MCF 10A (cell line): ENCODE results near the gene PARP12. TPM values are rescaled to one million over a fixed set of nuclear protein-coding genes. Genes with fewer than 3 reads are reported as not detected.

ENCODE experiments used
- BruUV-seq: library from RNA; stranded (reverse); fragments of 400-500 nt; replicated peaks from 2 replicates; lab custom pipeline; 2021; lab: Mats Ljungman, UMichigan
- CTCF ChIA-PET: fragments of 300-600 bp; sonication (Branson Sonifier 250); formaldehyde crosslinking; extraction: SDS; loops from one replicate; lab custom pipeline; 2021; ENCODE audit warnings: antibody characterized with exemption, inconsistent platforms; lab: Yijun Ruan, JAX
- POLR2A ChIA-PET: fragments of 300-600, 350-650 bp; sonication (Branson Sonifier 250); formaldehyde crosslinking; extraction: SDS; loops from one replicate; lab custom pipeline; 2020; ENCODE audit warnings: antibody characterized with exemption, inconsistent platforms; lab: Yijun Ruan, JAX
- DNase-seq: peaks from one replicate; pipeline ENCODE4 v3.0.0-alpha.2; 2018; ENCODE audit not compliant: unreplicated experiment
- H3K27ac Mint-ChIP-seq: one replicate; pipeline ENCODE4 v1.8.0; 2022; ENCODE audit warnings: mild to moderate bottlenecking, low read depth, mixed read lengths; ENCODE audit not compliant: unreplicated experiment
- H3K27me3 Mint-ChIP-seq: one replicate; pipeline ENCODE4 v1.8.0; 2022; ENCODE audit warnings: mixed read lengths; ENCODE audit not compliant: insufficient read depth, unreplicated experiment
- H3K36me3 Mint-ChIP-seq: one replicate; pipeline ENCODE4 v1.8.0; 2022; ENCODE audit warnings: mild to moderate bottlenecking, moderate library complexity, mixed read lengths; ENCODE audit not compliant: insufficient read depth, unreplicated experiment
- H3K4me1 Mint-ChIP-seq: one replicate; pipeline ENCODE4 v1.8.0; 2022; ENCODE audit warnings: mixed read lengths; ENCODE audit not compliant: insufficient read depth, unreplicated experiment
- H3K4me3 Mint-ChIP-seq: one replicate; pipeline ENCODE4 v1.8.0; 2022; ENCODE audit warnings: mild to moderate bottlenecking, moderate library complexity, mixed read lengths; ENCODE audit not compliant: unreplicated experiment
- H3K9me3 Mint-ChIP-seq: one replicate; pipeline ENCODE4 v1.8.0; 2022; ENCODE audit warnings: mixed read lengths; ENCODE audit not compliant: unreplicated experiment
- CTCF ChIP-seq: fragments of 200-600 bp; IDR thresholded peaks from one replicate; pipeline ENCODE4 v1.8.0; 2022; ENCODE audit warnings: antibody characterized with exemption, mild to moderate bottlenecking; ENCODE audit not compliant: unreplicated experiment
- intact Hi-C: fragments of 100-400 bp; cut with micrococcal nuclease; formaldehyde crosslinking; loops from 2 replicates; pipeline ENCODE4 v1.14.1; 2022
- total RNA-seq: library from RNA; stranded (reverse); gene quantifications from 2 replicates; pipeline ENCODE4 v1.2.3, GENCODE V29; 2022

The PARP12 gene
- total RNA-seq, 1 experiment from 2014 or later, result 35.0 TPM

GRCh38 chr7:139987691-139988516, 74.8 kb downstream of the PARP12 start:
- Mint-ChIP-seq H3K27me3 (peaks cover 24% of the 10 kb centered on the region), H3K36me3 (no peaks in the 10 kb centered on the region), H3K4me3 (no peak overlapping the region), H3K27ac (no peak overlapping the region), H3K9me3 (no peaks in the 10 kb centered on the region), H3K4me1 (peaks cover 6% of the 10 kb centered on the region)
- intact Hi-C loops, result no loop called here
- POLR2A ChIA-PET, result interaction anchor here (0.6 to 0.8 kb wide), 2 partner anchors 282 to 480 kb away, joined by 3 to 4 read pairs; no protein-coding TSS in a partner anchor
- no peak for TF ChIP-seq CTCF
- CTCF ChIA-PET, result interaction anchor here (0.7 to 3.6 kb wide), 8 partner anchors 13 to 369 kb away, joined by 3 to 26 read pairs (median 4); no protein-coding TSS in a partner anchor
- no peak for DNase-seq
- no TSS peak for BruUV-seq

GRCh38 chr7:139985811-139986210, 76.9 kb downstream of the PARP12 start:
- no TSS peak for BruUV-seq
- H3K4me3 Mint-ChIP-seq, result no peak overlapping the region
- no peak for TF ChIP-seq CTCF
- no peak for DNase-seq
- no peaks in the 10 kb centered on the region for H3K9me3 Mint-ChIP-seq
- H3K27me3 Mint-ChIP-seq, result peaks cover 28% of the 10 kb centered on the region
- no peaks in the 10 kb centered on the region for H3K4me1 Mint-ChIP-seq
- H3K27ac Mint-ChIP-seq, result no peak overlapping the region
- H3K36me3 Mint-ChIP-seq, result no peaks in the 10 kb centered on the region
- POLR2A ChIA-PET, result no interaction called here
- intact Hi-C loops, result no loop called here
- CTCF ChIA-PET, result interaction anchor here (0.6 to 1.3 kb wide), 5 partner anchors 9 to 339 kb away, joined by 4 read pairs; no protein-coding TSS in a partner anchor

- no peaks in the 10 kb centered on the region for H3K9me3 Mint-ChIP-seq
- CTCF ChIA-PET, result interaction anchor here (0.6 to 1.3 kb wide), 3 partner anchors 10 to 18 kb away, joined by 4 read pairs; no protein-coding TSS in a partner anchor
- intact Hi-C loops, result no loop called here
Observed at GRCh38 chr7:139984642-139985539, 77.9 kb downstream of the PARP12 start.

More at GRCh38 chr7:139984642-139985539, 77.9 kb downstream of the PARP12 start:
- H3K27me3 Mint-ChIP-seq, result peaks cover 28% of the 10 kb centered on the region
- no peaks in the 10 kb centered on the region for H3K4me1 Mint-ChIP-seq
- no peaks in the 10 kb centered on the region for H3K36me3 Mint-ChIP-seq
- POLR2A ChIA-PET, result no interaction called here
- H3K27ac Mint-ChIP-seq, result no peak overlapping the region
- BruUV-seq, result no TSS peak
- no peak for TF ChIP-seq CTCF
- DNase-seq, result no peak
- H3K4me3 Mint-ChIP-seq, result no peak overlapping the region
